ENCODE data around the gene GDF9. TPM values are rescaled to one million over a fixed set of nuclear protein-coding genes. Genes with fewer than 3 reads are reported as not detected.

Gene GDF9
- total RNA-seq, 2 experiments from 2014 or later: 0.66 to 2.2 TPM

DNA sequence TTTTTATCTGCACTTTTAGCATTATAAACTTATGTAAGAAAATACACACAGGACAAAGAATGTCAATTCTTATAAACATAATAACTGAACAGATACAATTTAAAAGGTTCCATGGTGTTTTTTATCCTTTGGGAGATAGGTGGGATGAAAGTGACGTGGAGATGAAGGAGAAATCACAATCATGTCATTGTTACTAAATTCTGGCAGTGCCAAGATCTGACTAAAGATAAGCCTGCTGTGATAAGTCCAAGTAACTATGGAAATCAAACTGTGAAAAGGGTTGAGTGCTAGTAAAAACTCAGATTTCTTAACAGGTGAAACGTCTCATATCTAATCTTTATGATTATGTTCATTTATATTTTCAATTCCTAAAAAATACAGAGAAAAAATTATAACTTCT lies 18.3 kb upstream of the GDF9 start:
- CTCF ChIA-PET (ENCODE audit: unreplicated experiment): no interaction called here
- Histone ChIP-seq H3K4me2 (ENCODE audit: low read length) (no peak overlapping the region), H3K79me2 (ENCODE audit: insufficient read depth, low read depth, low read length) (no peaks in the 10 kb centered on the region), H3K9me2 (ENCODE audit: insufficient read depth, low read length) (no peaks in the 10 kb centered on the region), H3K36me3 (ENCODE audit: insufficient read depth, low read length) (peaks cover 97% of the 10 kb centered on the region), H3K4me3 (ENCODE audit: low read depth, low read length, poor library complexity, severe bottlenecking) (no peak overlapping the region), H3K4me1 (ENCODE audit: insufficient read depth, low read length, poor library complexity, severe bottlenecking) (peaks cover 5% of the 10 kb centered on the region), H2AFZ (ENCODE audit: low read length) (no peak overlapping the region), H4K20me1 (ENCODE audit: insufficient read depth, low read length) (no peaks in the 10 kb centered on the region), H3K27ac (ENCODE audit: low read depth, low read length, poor library complexity, severe bottlenecking) (no peak overlapping the region), H3K9me3 (ENCODE audit: low read length) (no peaks in the 10 kb centered on the region)
- no peak for DNase-seq (ENCODE audit: low spot score)
- no peak for TF ChIP-seq EZH2phosphoT487 (IDR thresholded peaks at IDR 0.05; ENCODE audit: borderline replicate concordance, low read depth, low read length)
- TF ChIP-seq, protein P1, sequence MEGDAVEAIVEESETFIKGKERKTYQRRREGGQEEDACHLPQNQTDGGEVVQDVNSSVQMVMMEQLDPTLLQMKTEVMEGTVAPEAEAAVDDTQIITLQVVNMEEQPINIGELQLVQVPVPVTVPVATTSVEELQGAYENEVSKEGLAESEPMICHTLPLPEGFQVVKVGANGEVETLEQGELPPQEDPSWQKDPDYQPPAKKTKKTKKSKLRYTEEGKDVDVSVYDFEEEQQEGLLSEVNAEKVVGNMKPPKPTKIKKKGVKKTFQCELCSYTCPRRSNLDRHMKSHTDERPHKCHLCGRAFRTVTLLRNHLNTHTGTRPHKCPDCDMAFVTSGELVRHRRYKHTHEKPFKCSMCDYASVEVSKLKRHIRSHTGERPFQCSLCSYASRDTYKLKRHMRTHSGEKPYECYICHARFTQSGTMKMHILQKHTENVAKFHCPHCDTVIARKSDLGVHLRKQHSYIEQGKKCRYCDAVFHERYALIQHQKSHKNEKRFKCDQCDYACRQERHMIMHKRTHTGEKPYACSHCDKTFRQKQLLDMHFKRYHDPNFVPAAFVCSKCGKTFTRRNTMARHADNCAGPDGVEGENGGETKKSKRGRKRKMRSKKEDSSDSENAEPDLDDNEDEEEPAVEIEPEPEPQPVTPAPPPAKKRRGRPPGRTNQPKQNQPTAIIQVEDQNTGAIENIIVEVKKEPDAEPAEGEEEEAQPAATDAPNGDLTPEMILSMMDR (conservative IDR thresholded peaks at IDR 0.05; ENCODE audit: low read length): no peak
- POLR2A ChIA-PET: no interaction called here
- no TSS peak for BruUV-seq (replicated peaks)
- intact Hi-C loops (cut with micrococcal nuclease; ENCODE audit: unreplicated experiment): loop anchor here (5.0 kb wide), 1 partner anchor 52 kb away; the partner anchor contains the start of gene SHROOM1

DNA sequence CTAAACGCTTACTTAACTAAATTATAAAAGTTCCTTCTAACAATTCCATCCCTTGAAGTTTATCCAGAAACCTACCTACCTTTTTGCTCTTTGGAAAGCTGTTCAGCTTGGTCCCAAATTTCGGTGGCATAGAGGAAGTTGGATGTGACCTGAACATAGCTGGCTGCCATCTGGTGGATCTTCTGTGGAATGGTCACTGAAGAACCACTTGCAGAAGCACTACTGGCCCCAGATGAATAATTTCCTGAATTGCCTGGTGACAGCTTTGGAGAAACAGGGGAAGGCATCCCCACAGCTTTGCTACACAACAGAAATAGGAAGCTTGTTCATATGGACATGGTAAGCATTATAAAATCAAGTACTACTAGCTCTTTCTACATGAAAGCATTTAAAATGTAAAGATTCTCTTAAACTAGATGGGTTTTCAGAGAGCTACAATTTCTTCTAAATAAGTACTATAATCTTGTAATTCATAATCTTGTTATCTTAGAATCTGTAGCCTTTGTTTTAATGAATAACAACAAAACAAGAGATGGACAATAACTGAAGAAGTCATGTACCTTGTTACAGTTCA lies 17.1 kb upstream of the GDF9 start:
- POLR2A ChIA-PET: interaction anchor here (0.5 to 0.7 kb wide), 5 partner anchors 45 to 382 kb away, joined by 3 read pairs; no protein-coding TSS in a partner anchor
- CTCF ChIA-PET (ENCODE audit: unreplicated experiment): interaction anchor here (0.6 to 1.2 kb wide), 2 partner anchors 35 to 55 kb away, joined by 3 to 5 read pairs; no protein-coding TSS in a partner anchor
- peak; percentile 60 for DNase-seq (ENCODE audit: low spot score)
- Histone ChIP-seq H3K4me3 (ENCODE audit: low read depth, low read length, poor library complexity, severe bottlenecking) (no peak overlapping the region), H2AFZ (ENCODE audit: low read length) (no peak overlapping the region), H3K36me3 (ENCODE audit: insufficient read depth, low read length) (peaks cover 97% of the 10 kb centered on the region), H3K4me1 (ENCODE audit: insufficient read depth, low read length, poor library complexity, severe bottlenecking) (peaks cover 5% of the 10 kb centered on the region), H3K4me2 (ENCODE audit: low read length) (no peak overlapping the region), H3K9me3 (ENCODE audit: low read length) (no peaks in the 10 kb centered on the region), H3K9me2 (ENCODE audit: insufficient read depth, low read length) (no peaks in the 10 kb centered on the region), H3K27ac (ENCODE audit: low read depth, low read length, poor library complexity, severe bottlenecking) (no peak overlapping the region), H4K20me1 (ENCODE audit: insufficient read depth, low read length) (no peaks in the 10 kb centered on the region), H3K79me2 (ENCODE audit: insufficient read depth, low read depth, low read length) (no peaks in the 10 kb centered on the region)
- TF ChIP-seq, protein P1 (conservative IDR thresholded peaks at IDR 0.05; ENCODE audit: low read length): peak; percentile 85
- TF ChIP-seq EZH2phosphoT487 (IDR thresholded peaks at IDR 0.05; ENCODE audit: borderline replicate concordance, low read depth, low read length): no peak
- BruUV-seq (replicated peaks): no TSS peak
- intact Hi-C loops (cut with micrococcal nuclease; ENCODE audit: unreplicated experiment): loop anchor here (5.0 kb wide), 1 partner anchor 51 kb away; the partner anchor contains the start of gene SHROOM1

DNA sequence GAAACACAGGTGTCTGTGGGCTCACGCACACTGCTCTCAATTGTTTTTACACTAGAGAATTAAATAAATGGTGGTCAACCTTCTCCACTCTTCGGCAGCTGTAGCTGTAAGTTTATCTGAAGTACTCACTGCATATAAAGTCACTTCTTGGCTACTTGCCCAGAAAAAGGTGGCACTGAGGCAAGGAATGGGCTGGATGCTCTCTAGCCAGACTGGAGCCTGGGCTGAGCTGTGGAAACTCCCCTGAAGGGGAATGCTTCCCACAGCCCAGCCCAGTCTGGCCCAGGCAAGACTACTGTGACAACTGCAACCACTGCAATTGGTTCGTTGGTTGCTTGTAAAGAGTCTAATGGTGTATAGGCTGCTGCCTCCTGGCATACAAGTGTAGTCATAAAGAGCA lies 11.7 kb upstream of the GDF9 start:
- no peak overlapping the region for H3K4me2 ChIP-seq (ENCODE audit: low read length)
- BruUV-seq (replicated peaks): no TSS peak
- H4K20me1 ChIP-seq (ENCODE audit: insufficient read depth, low read length): no peaks in the 10 kb centered on the region
- no peak overlapping the region for H3K4me3 ChIP-seq (ENCODE audit: low read depth, low read length, poor library complexity, severe bottlenecking)
- CTCF ChIA-PET (ENCODE audit: unreplicated experiment): no interaction called here
- no peaks in the 10 kb centered on the region for H3K9me2 ChIP-seq (ENCODE audit: insufficient read depth, low read length)
- H3K4me1 ChIP-seq (ENCODE audit: insufficient read depth, low read length, poor library complexity, severe bottlenecking): no peaks in the 10 kb centered on the region
- no peak for DNase-seq (ENCODE audit: low spot score)
- H2AFZ ChIP-seq (ENCODE audit: low read length): no peak overlapping the region
- intact Hi-C loops (cut with micrococcal nuclease; ENCODE audit: unreplicated experiment): no loop called here
- H3K27ac ChIP-seq (ENCODE audit: low read depth, low read length, poor library complexity, severe bottlenecking): no peak overlapping the region
- peaks cover 84% of the 10 kb centered on the region for H3K36me3 ChIP-seq (ENCODE audit: insufficient read depth, low read length)
- H3K79me2 ChIP-seq (ENCODE audit: insufficient read depth, low read depth, low read length): no peaks in the 10 kb centered on the region
- no peak for TF ChIP-seq EZH2phosphoT487 (IDR thresholded peaks at IDR 0.05; ENCODE audit: borderline replicate concordance, low read depth, low read length)
- TF ChIP-seq, protein P1 (conservative IDR thresholded peaks at IDR 0.05; ENCODE audit: low read length): no peak
- no peaks in the 10 kb centered on the region for H3K9me3 ChIP-seq (ENCODE audit: low read length)
- POLR2A ChIA-PET: interaction anchor here (1.1 kb wide), 1 partner anchor 13 kb away, joined by 4 read pairs; no protein-coding TSS in a partner anchor

Measured in OCI-LY7 (cell line).